HepG2 (cell line): ENCODE results near the gene SERTAD3. TPM values are rescaled to one million over a fixed set of nuclear protein-coding genes. Genes with fewer than 3 reads are reported as not detected.

Source experiments
- ATAC-seq: fragments of 200-7000 bp; cut with Tn5 transposase; 3 replicates; pipeline ENCODE4 v1.9.1; 2020; ENCODE audit warnings: mild to moderate bottlenecking, moderate library complexity
- BruUV-seq: library from RNA; stranded (reverse); fragments of 400-500 nt; replicated peaks from 2 replicates; lab custom pipeline; 2021; lab: Mats Ljungman, UMichigan
- CTCF ChIA-PET: fragments of 300-600 bp; formaldehyde crosslinking; extraction: SDS; loops from one replicate; lab custom pipeline; 2021; ENCODE audit warnings: low total read pairs, inconsistent platforms, low intra/inter-chr PET ratio; lab: Yijun Ruan, JAX
- POLR2A ChIA-PET: fragments of 350-600 bp; sonication (Branson Sonifier 250); formaldehyde crosslinking; loops from one replicate; lab custom pipeline; 2020; ENCODE audit warnings: antibody characterized with exemption, inconsistent platforms; lab: Yijun Ruan, JAX
- DNase-seq: peaks from one replicate; pipeline ENCODE4 v3.0.0-alpha.2; 2015; ENCODE audit warnings: low spot score
- FAIRE-seq: peaks from 3 replicates; lab custom pipeline; 2011; peaks lifted over from hg19 to GRCh38; lab: Jason Lieb, UNC
- H2AFZ ChIP-seq: one replicate; pipeline ENCODE4 v1.6.1; 2011; ENCODE audit warnings: low read length, inconsistent platforms
- H3K27ac ChIP-seq: fragments of 300-600 bp; 3 replicates; pipeline ENCODE4 v1.8.0; 2011; ENCODE audit warnings: mixed run types, mild to moderate bottlenecking, mixed read lengths, low read length, inconsistent platforms; ENCODE audit not compliant: insufficient read depth; ENCODE audit errors: extremely low read length
- H3K27me3 ChIP-seq, 2 experiments: fragments of 200-600 bp in 1 of 2; 2 replicates in 1 of 2; 3 replicates in 1 of 2; pipeline versions ENCODE4 v1.6.0 to v1.8.0; 2011; ENCODE audit warnings: low read length in 2 of 2, mild to moderate bottlenecking in 2 of 2, moderate library complexity in 2 of 2, inconsistent platforms in 1 of 2; ENCODE audit not compliant: insufficient read depth in 2 of 2, control insufficient read depth in 1 of 2
- H3K36me3 ChIP-seq, 2 experiments: fragments of 200-600 bp in 1 of 2; replicated peaks in 1 of 2; 2 replicates in 1 of 2; 3 replicates in 1 of 2; pipeline versions ENCODE4 v1.5.1 to v1.8.0; 2011; ENCODE audit warnings: low read length in 2 of 2, inconsistent platforms in 1 of 2; ENCODE audit not compliant: insufficient read depth in 2 of 2, control insufficient read depth in 1 of 2
- H3K4me1 ChIP-seq: 2 replicates; pipeline ENCODE4 v1.5.1; 2012; ENCODE audit warnings: low read length, inconsistent platforms; ENCODE audit not compliant: insufficient read depth
- H3K4me2 ChIP-seq: 2 replicates; pipeline ENCODE4 v1.6.0; 2011; ENCODE audit warnings: low read depth, low read length, inconsistent platforms
- H3K4me3 ChIP-seq, 3 experiments: fragments of 200-600 bp in 1 of 3; sonication (generic), shearing (Covaris generic) in 1 of 3; replicated peaks in 1 of 3; 2 replicates each; pipeline ENCODE4 v1.5.1; 2011 to 2016; ENCODE audit warnings: low read length in 3 of 3, inconsistent platforms in 2 of 3, low read depth in 2 of 3, mild to moderate bottlenecking in 2 of 3, control low read depth in 1 of 3, mixed read lengths in 1 of 3; ENCODE audit not compliant: insufficient read depth in 1 of 3
- H3K79me2 ChIP-seq: one replicate; pipeline ENCODE4 v1.6.1; 2011; ENCODE audit warnings: low read length, inconsistent platforms; ENCODE audit not compliant: insufficient read depth
- H3K9ac ChIP-seq: 2 replicates; pipeline ENCODE4 v1.6.0; 2011; ENCODE audit warnings: mild to moderate bottlenecking, low read depth, low read length, inconsistent platforms; ENCODE audit not compliant: insufficient read depth
- H3K9me3 ChIP-seq: 2 replicates; pipeline ENCODE4 v1.5.1; 2012; ENCODE audit warnings: mild to moderate bottlenecking, low read length
- H4K20me1 ChIP-seq: 2 replicates; pipeline ENCODE4 v1.6.0; 2011; ENCODE audit warnings: inconsistent platforms, mild to moderate bottlenecking, low read length, moderate library complexity; ENCODE audit not compliant: insufficient read depth
- ATF7-NPFF ChIP-seq: sonication (generic); formaldehyde crosslinking; IDR thresholded peaks from 2 replicates; pipeline ENCODE4 v1.8.1; 2023; ENCODE audit warnings: mild to moderate bottlenecking, low read depth, missing genetic modification reagents, moderate library complexity
- CBX5 ChIP-seq: sonication (generic); formaldehyde crosslinking; IDR thresholded peaks from 2 replicates; pipeline ENCODE4 v1.4.0; 2020; ENCODE audit warnings: missing genetic modification reagents, borderline replicate concordance
- ELF1 ChIP-seq: sonication (generic); formaldehyde crosslinking; IDR thresholded peaks from 2 replicates; pipeline ENCODE4 v1.4.0; 2020; ENCODE audit warnings: missing genetic modification reagents
- FOXC1 ChIP-seq: sonication (generic); formaldehyde crosslinking; IDR thresholded peaks from 2 replicates; pipeline ENCODE4 v1.8.0; 2022; ENCODE audit warnings: mild to moderate bottlenecking, missing genetic modification reagents, borderline replicate concordance
- HNRNPH1 ChIP-seq: fragments of 200-400 bp; formaldehyde crosslinking; optimal IDR thresholded peaks from 2 replicates; pipeline ENCODE3; 2017; ENCODE audit warnings: mild to moderate bottlenecking, low read depth, low read length
- ISL2 ChIP-seq: sonication (generic); formaldehyde crosslinking; IDR thresholded peaks from 2 replicates; pipeline ENCODE4 v1.5.0; 2020; ENCODE audit warnings: missing genetic modification reagents
- MIER3 ChIP-seq: IDR thresholded peaks from 2 replicates; pipeline ENCODE4 v1.6.1; 2016; ENCODE audit warnings: missing compliant biosample characterization, borderline replicate concordance
- NFYC ChIP-seq: IDR thresholded peaks from 2 replicates; pipeline ENCODE4 v1.6.1; 2016; ENCODE audit warnings: missing genetic modification reagents, missing compliant biosample characterization
- SMAD9 ChIP-seq: sonication (generic); formaldehyde crosslinking; IDR thresholded peaks from 2 replicates; pipeline ENCODE4 v1.5.1; 2020; ENCODE audit warnings: mild to moderate bottlenecking, missing genetic modification reagents
- TBX3 ChIP-seq: fragments of 450-650 bp; IDR thresholded peaks from 2 replicates; pipeline ENCODE4 v1.6.1; 2017; ENCODE audit warnings: antibody characterized with exemption, mild to moderate bottlenecking, inconsistent platforms, borderline replicate concordance
- ZFP62 ChIP-seq: sonication (generic); formaldehyde crosslinking; IDR thresholded peaks from 2 replicates; pipeline ENCODE4 v1.4.0; 2020; ENCODE audit warnings: missing genetic modification reagents
- ZNF431 ChIP-seq: sonication (generic); formaldehyde crosslinking; IDR thresholded peaks from 2 replicates; pipeline ENCODE4 v1.9.0; 2022; ENCODE audit warnings: missing genetic modification reagents, low read depth, mild to moderate bottlenecking, borderline replicate concordance
- ZNF710 ChIP-seq: sonication (generic); formaldehyde crosslinking; IDR thresholded peaks from 2 replicates; pipeline ENCODE4 v1.5.0; 2020; ENCODE audit warnings: mild to moderate bottlenecking, missing genetic modification reagents, borderline replicate concordance
- ZNF775 ChIP-seq: sonication (generic); formaldehyde crosslinking; IDR thresholded peaks from 2 replicates; pipeline ENCODE4 v1.4.0; 2020; ENCODE audit warnings: missing genetic modification reagents, mild to moderate bottlenecking, moderate library complexity, borderline replicate concordance
- WGBS: methylation state at CpG from one replicate; pipeline ENCODE4 v1.1.6; 2017; ENCODE audit warnings: low lambda C conversion rate; 5-methylcytosine and 5-hydroxymethylcytosine counted together
- in situ Hi-C: cut with HindIII; loops from 2 replicates; pipeline ENCODE4 v1.10.0; 2017; ENCODE audit warnings: low pct_unique_long_range_greater_than_20kb; ENCODE audit not compliant: extremely low pct_ligation_motif_present
- intact Hi-C: fragments of 100-400 bp; cut with micrococcal nuclease; formaldehyde crosslinking; loops from one replicate; pipeline ENCODE4 v1.10.0; 2022; ENCODE audit not compliant: unreplicated experiment
- polyA plus RNA-seq, 8 experiments: library from polyadenylated mRNA; depleted of rRNA in 3 of 8; stranded (reverse) in 7 of 8; unstranded in 1 of 8; fragments of >200 nt; fragmentation: Illumina TruSeq in 4 of 8; extraction: Trizol in 4 of 8; gene quantifications; 2 replicates each; pipeline versions ENCODE4 v1.2.1 to v1.2.3, GENCODE V29; 2011 to 2016; ENCODE audit warnings: low read depth in 4 of 8, missing spikeins in 1 of 8, mixed read lengths in 1 of 8; ENCODE audit not compliant: insufficient read depth in 1 of 8
- total RNA-seq, 5 experiments: library from RNA; depleted of rRNA; stranded (reverse); fragments of >200 nt; fragmentation: Illumina TruSeq; extraction: Trizol; gene quantifications; 2 replicates each; pipeline ENCODE4 v1.2.3, GENCODE V29; 2016; ENCODE audit warnings: low read depth in 1 of 5

SERTAD3 gene
- total and polyA plus RNA-seq, 2 of the 13 experiments (the other 11 are each of a cell fraction or from before 2014, with no cell fraction given) = 9.6 to 16.9 TPM

- no TSS peak for BruUV-seq
- POLR2A ChIA-PET = interaction anchor here (4.6 kb wide), 1 partner anchor 25 kb away, joined by 50 read pairs; no protein-coding TSS in a partner anchor
- H3K4me2 ChIP-seq = no peak overlapping the region
- peaks cover 0 to 5% of the 10 kb centered on the region in 2 experiments; a peak in 1 of 5 replicates for H3K27me3 ChIP-seq
- 85% methylated on average over 9 of the region's 9 CpGs for WGBS
- intact Hi-C loops (loop anchor here (2.0 kb wide), 2 partner anchors 19 to 25 kb away; partner anchors contain the start of gene BLVRB), in situ Hi-C loops (no loop called here)
- H3K36me3 ChIP-seq = peaks cover 7 to 17% of the 10 kb centered on the region in 2 experiments; a peak in 4 of 5 replicates
- no peak for DNase-seq
- ATAC-seq = no peak
- no peak overlapping the region for H3K4me3 ChIP-seq
- no peak overlapping the region for H2AFZ ChIP-seq
- peaks cover 27% of the 10 kb centered on the region for H3K79me2 ChIP-seq
- no peak for FAIRE-seq
- peaks cover 13% of the 10 kb centered on the region for H4K20me1 ChIP-seq
- CTCF ChIA-PET = no interaction called here
- H3K4me1 ChIP-seq = peaks cover 12% of the 10 kb centered on the region
- no peak overlapping the region for H3K27ac ChIP-seq
- no peak for TF ChIP-seq MIER3 (CRISPR knock-in tag)
- no peak for TF ChIP-seq ATF7-NPFF (CRISPR knock-in tag)
- TF ChIP-seq HNRNPH1 = no peak
- no peak for TF ChIP-seq ELF1 (CRISPR knock-in tag)
- no peak for TF ChIP-seq TBX3
- TF ChIP-seq CBX5 = no peak
- TF ChIP-seq ZNF431 = no peak
- H3K9ac ChIP-seq = no peak overlapping the region
- no peaks in the 10 kb centered on the region for H3K9me3 ChIP-seq
Observed at GRCh38 chr19:40445780-40446262, 1.7 kb upstream of the SERTAD3 start.

- intact Hi-C loops = loop anchor here (2.0 to 5.0 kb wide), 3 partner anchors 20 to 1043 kb away; partner anchors contain the start of gene BLVRB
- TSS peak; percentile 73 for BruUV-seq
- Histone ChIP-seq H3K4me2 (peak overlapping the region; percentile 96), H3K9me3 (no peaks in the 10 kb centered on the region), H3K27me3 (peaks cover 0 to 5% of the 10 kb centered on the region in 2 experiments; a peak in 1 of 5 replicates), H3K4me1 (peaks cover 12% of the 10 kb centered on the region), H2AFZ (peak overlapping the region; percentile 99), H3K9ac (peak overlapping the region; percentile 100), H3K79me2 (peaks cover 27% of the 10 kb centered on the region), H3K36me3 (peaks cover 9 to 25% of the 10 kb centered on the region in 2 experiments; a peak in 4 of 5 replicates), H3K4me3 (peak overlapping the region; percentile 88 to 99 (median 92)), H4K20me1 (peaks cover 13% of the 10 kb centered on the region), H3K27ac (peak overlapping the region; percentile 98)
- FAIRE-seq (no peak), ATAC-seq (no peak), DNase-seq (no peak)
- ChIA-PET POLR2A (interaction anchor here (0.8 to 4.6 kb wide), 5 partner anchors 10 to 24 kb away, joined by 3 to 80 read pairs (median 46); partner anchors contain the start of genes BLVRB and SERTAD1), CTCF (interaction anchor here (0.9 kb wide), 2 partner anchors 19 to 24 kb away, joined by 4 to 5 read pairs; partner anchors contain the start of gene SERTAD1)
- 25% methylated on average over 16 of the region's 18 CpGs for WGBS
- in situ Hi-C loops = no loop called here
- TF ChIP-seq NFYC (CRISPR knock-in tag) (no peak), ISL2 (peak; percentile 3; the same call in 1 of the 2 replicates), FOXC1 (CRISPR knock-in tag) (no peak), ZNF775 (CRISPR knock-in tag) (0 out of 2 replicates have a peak, but pooled peaks have one; percentile 29), SMAD9 (no peak), ZFP62 (no peak), ZNF710 (CRISPR knock-in tag) (peak; percentile 9; the same call in 1 of the 2 replicates)
Observed at GRCh38 chr19:40444825-40445312, 734 bp upstream of the SERTAD3 start.
